Keratinocyte (primary cell): ENCODE measurements around the gene AP4M1.

Source experiments
- EZH2 ChIP-seq: IDR thresholded peaks from one replicate; pipeline ENCODE4 v1.6.1; 2012; ENCODE audit warnings: inconsistent platforms, mild to moderate bottlenecking, low read length, moderate library complexity
- TF ChIP-seq, protein P1 (sequence below), 3 experiments: IDR thresholded peaks in 1 of 3; conservative IDR thresholded peaks in 1 of 3; optimal IDR thresholded peaks in 1 of 3; 2 replicates in 2 of 3; 3 replicates in 1 of 3; pipeline versions ENCODE3 to v1.5.1; 2011; ENCODE audit warnings: low read length in 3 of 3, mild to moderate bottlenecking in 3 of 3, moderate library complexity in 2 of 3, control low read depth in 1 of 3, inconsistent platforms in 1 of 3; ENCODE audit not compliant: insufficient read depth in 2 of 3; ENCODE audit errors: extremely low read depth in 1 of 3

DNA sequence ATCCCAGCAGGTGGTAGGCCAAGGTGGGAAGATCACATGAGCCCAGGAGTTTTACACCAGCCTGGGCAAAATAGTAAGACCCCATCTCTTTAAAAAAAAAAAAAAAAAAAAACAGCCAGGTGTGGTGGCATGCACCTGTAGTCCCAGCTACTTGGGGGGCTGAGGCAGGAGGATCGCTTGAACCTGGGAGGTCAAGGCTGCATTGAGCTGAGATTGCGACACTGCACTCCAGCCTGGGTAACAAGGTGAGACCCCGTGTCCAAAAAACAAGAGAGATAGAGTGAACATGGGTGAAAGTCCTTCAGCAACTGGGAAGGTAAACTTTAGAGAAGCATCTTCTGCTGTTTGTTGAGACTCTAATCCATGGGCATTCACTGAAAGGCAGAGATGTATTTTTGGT, 41.0 kb downstream of the AP4M1 start:
- TF ChIP-seq, protein P1, sequence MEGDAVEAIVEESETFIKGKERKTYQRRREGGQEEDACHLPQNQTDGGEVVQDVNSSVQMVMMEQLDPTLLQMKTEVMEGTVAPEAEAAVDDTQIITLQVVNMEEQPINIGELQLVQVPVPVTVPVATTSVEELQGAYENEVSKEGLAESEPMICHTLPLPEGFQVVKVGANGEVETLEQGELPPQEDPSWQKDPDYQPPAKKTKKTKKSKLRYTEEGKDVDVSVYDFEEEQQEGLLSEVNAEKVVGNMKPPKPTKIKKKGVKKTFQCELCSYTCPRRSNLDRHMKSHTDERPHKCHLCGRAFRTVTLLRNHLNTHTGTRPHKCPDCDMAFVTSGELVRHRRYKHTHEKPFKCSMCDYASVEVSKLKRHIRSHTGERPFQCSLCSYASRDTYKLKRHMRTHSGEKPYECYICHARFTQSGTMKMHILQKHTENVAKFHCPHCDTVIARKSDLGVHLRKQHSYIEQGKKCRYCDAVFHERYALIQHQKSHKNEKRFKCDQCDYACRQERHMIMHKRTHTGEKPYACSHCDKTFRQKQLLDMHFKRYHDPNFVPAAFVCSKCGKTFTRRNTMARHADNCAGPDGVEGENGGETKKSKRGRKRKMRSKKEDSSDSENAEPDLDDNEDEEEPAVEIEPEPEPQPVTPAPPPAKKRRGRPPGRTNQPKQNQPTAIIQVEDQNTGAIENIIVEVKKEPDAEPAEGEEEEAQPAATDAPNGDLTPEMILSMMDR (optimal IDR thresholded peaks at IDR 0.05 in 1 of 3, IDR thresholded peaks at IDR 0.05 in 1 of 3, conservative IDR thresholded peaks at IDR 0.05 in 1 of 3; ENCODE audit: extremely low read depth in 1 of 3, insufficient read depth in 2 of 3, low read length in 3 of 3): no peak
- TF ChIP-seq EZH2: no peak
